T-helper 2 cell (primary cell): Measurements from ENCODE around the gene TCF12.

Experiments
- DNase-seq, 5 experiments: peaks; one replicate each; pipeline versions ENCODE4 v3.0.0 to v3.0.0-alpha.2; 2012 to 2022

TCF12 gene

GRCh38 chr15:57223345-57223744, 304.9 kb downstream of the TCF12 start:
- no peak for DNase-seq

DNA sequence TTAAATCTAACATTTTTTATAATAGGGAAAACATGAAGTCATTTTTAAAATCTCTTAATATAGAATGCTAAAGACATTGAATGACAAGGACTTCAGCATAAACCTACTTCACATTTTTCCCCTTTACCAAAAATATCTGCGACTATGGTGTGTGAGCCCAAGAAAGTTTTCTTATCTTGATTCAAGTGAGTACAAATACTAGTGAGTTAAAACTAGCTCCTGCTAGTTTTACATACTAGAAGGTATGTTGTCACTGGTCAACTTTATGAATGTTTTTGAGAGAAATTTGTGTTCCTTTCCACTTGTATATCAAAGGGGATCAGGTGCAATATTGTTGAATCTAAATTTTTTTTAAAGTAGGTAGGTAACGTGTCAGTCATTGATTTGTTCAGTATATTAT, 305.4 kb downstream of the TCF12 start:
- DNase-seq, result no peak

GRCh38 chr15:57224664-57225063, 306.2 kb downstream of the TCF12 start:
- DNase-seq, result no peak

DNA sequence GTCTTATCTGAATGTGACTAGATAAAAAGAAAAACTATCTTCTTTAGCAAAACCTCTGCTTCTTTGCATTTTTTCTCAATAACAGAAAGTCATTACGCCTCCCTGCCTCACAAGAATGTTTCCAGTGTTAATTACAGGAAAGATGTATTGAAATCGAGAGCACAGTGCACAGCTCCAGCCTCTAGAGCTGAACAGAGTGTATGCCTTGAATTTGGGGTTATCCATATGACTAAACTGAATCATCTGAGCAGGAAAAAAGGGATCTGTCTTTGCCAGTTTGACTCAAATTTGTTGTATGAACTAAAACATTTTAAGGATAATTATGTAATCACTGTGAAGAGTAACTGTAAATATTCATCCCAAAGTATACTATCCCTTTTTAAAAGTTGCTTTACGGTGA, 308.7 kb downstream of the TCF12 start:
- DNase-seq, result no peak

DNA sequence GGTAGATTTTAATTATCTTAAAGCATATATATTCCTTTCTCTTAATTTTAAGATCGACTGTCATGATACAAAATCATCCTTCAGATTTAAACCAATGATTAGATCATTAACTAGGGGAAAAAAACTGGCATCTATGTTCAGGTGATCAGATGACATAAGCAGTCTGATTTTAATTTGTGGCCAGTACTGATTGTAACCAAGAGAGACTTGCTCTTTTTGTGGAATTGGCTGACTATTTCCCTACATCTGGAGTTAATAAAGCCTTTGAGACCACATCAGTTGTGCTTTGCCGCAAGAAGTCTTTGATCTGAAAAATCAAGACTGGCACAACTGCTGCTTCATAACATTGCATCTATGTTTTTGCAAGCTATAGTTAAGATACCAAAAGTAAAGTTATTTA, 309.5 kb downstream of the TCF12 start:
- DNase-seq, result no peak

GRCh38 chr15:57228395-57228794, 310.0 kb downstream of the TCF12 start:
- no peak for DNase-seq

DNA sequence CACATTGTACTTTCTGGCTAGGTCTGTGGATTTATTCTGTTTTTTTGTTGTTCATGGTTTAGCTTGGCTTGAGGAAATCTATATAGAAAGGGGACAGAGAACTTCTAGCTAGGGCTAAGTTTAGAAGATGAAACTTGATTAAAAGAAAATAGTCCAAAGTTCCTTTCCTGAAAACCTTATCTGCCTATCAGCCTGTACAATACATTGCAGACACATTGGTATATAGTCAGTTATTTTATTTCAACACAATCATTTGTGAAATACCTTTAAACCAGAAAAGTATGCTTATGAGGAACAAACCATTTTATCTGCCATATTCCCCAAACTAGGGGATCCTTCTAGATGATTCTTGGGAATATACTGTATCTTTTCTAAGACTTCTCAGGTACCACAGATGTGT, 310.6 kb downstream of the TCF12 start:
- no peak for DNase-seq

DNA sequence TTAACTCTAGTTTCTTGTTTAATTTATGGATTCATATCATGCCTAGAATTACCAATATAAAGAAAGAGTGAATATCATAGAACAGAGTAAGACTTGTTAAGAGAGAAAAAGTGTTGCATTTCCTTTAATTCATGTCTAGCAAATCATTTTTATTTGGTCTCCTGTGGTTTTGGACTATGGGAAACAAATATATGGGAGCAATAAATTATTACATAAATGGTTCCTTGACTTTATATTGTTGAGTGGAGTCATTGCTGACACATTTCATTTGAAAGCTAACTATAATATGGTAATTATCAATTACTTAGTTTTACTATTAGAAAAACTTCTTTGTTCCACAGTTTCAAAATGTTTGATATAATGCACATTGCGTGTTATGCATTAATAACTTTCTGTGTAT, 313.1 kb downstream of the TCF12 start:
- no peak for DNase-seq

DNA sequence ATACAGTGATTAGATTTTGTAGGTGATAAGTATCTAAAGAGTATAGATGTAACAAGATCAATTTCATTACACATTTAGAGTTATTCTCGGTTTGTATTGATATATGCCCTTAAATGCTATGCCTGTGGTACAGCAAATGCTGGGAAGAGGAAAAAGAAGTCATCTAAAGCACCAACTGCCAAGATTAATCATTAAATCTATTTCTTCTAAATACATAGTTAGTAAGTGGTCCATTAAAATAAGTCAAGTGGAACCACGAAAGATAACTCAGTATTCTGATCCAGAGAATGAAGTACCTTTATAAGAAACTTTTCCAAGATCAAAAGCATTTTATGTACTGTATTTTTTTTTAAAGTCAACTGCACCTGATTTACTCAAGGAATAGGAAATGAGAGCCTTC, 315.7 kb downstream of the TCF12 start:
- DNase-seq, result no peak

DNA sequence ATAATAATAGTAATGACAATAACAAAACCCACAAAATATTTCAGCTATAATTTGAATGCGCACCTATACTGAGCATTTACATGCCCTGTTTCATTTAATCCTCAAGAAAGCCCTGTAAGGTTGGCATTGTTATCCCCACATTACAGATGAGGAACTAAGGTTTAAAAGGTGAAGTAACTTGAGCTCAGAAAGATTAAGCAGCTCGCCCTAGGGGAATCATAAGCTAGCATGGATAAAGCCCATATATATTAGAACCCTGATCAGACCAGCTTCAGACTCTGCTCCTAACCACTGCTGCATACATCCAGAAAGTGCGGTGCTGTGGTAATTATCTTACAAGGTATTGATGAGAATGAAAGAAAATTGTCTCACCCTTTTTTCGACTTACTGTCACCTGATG, 316.7 kb downstream of the TCF12 start:
- no peak for DNase-seq

DNA sequence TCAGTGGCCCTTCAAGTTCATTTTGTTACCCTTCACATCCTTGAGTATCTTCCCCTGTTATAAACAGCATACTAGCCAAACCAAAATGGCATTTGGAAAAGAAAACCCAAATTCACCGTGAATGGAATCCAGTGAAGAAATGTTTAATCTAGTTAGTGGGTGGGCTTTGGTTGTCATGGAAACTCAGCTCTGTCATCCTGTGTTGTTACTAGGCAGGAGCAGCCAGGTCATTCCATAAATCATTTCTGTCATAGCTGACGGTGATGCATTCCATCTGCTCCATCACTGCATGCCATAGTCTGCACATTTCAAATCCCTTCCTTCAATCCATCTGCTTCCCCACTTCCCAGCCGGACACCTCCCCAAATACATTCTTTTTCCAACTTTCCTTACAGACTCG, 317.4 kb downstream of the TCF12 start:
- no peak for DNase-seq

DNA sequence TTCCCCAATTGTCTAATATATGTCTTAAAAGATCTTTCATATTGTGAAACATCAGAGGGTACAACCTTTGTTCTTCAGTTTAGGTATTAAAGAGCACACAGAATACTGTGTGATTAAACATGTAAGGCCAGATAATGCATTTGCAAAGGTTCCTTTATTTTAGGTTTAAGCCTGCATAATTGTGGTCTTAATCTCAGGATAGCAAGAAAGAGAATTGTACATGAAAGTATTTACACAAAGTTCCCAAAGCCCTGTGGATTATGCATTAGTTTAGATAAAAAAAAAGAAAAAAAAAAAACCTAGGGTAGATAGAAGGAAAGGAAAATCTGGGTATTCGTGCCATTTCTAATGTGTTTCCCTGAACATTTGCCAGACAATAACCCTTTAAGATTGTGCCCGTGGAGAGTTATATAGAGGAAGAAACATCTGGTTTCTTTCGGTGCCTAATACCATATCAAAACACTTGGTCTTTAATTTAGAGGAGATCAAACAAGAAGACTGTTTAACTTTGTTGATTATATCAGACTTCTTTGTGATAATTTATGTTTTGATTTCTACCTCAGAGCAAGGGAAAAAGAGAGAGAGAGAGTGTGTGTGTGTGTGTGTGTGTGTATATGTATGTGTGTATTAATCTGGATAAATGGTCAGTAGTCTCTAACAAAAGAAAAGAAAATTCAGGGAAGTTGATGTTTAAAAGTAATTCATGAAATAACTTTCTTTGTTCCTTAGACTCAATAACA, 318.3 kb downstream of the TCF12 start:
- DNase-seq, result no peak

DNA sequence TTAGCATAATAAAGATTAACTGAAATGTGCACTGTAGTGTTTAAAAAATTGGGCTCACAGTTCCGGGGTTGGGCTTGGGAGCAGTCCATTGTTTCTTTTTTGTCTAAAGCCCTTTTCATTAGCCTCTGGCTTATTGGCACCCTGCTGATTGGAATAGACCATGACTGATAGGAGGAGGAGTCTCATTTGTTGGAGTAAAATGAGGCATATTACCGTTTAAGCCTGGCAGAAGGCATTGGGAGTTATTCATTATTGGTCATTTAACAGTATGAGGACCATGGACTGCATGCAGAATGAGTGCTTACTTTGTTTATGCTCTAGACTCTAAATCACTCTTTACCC, 318.8 kb downstream of the TCF12 start:
- no peak for DNase-seq

GRCh38 chr15:57237676-57238075, 319.2 kb downstream of the TCF12 start:
- no peak for DNase-seq

DNA sequence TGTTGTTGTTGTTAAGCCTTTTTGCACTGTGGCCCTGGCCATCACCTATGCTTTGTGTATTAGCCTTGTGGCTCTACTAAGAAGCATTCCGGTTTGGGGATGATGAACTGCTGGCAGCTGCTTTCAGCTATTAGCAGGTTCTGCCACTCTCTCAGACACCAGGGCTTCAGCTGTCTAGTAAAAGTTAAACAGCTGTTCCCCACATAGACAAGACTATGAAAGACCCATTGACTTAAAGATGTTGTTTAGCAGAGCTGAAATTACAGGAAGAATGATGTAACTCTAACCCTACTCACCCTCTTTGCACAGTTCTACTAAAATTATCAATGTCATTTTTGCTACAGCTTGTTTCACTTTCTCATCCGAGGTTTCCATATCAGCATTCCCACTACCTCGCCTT, 326.7 kb downstream of the TCF12 start:
- no peak for DNase-seq

- no peak for DNase-seq
Observed at GRCh38 chr15:57245714-57246113, 327.3 kb downstream of the TCF12 start.

GRCh38 chr15:57248074-57248473, 329.6 kb downstream of the TCF12 start:
- no peak for DNase-seq

GRCh38 chr15:57251308-57251707, 332.9 kb downstream of the TCF12 start:
- no peak for DNase-seq

DNA sequence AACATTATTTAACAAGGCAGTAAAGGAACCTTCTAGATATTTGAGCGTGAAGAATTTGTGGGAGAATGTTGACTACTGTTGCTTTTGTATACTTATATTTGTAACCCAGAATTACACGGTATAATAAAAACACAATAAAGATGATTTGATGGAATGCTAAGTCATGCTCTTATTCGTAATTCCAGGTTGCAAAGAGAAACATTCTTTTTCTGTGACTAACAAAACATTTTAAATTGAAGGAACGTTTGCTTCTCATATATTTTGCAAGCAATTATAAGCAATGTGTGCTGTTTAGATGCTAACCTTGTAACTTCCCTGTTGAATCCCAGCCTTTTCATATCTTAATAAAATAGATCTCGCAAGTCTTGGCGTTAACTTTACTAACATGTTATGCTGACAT, 333.5 kb downstream of the TCF12 start:
- DNase-seq, result no peak

DNA sequence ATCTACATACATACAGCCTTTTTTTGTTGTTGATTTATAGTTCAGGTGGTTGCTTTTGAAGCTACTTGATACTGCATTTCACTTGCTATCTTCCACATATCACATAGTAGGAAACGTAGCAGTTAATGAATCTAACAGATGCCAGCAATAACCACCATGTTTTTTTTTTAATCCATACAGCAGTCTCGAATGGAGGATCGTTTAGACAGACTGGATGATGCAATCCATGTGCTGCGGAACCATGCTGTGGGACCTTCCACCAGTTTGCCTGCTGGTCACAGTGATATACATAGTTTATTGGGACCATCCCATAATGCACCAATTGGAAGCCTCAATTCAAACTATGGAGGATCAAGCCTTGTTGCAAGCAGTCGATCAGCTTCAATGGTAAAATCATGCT, 334.6 kb downstream of the TCF12 start:
- no peak for DNase-seq

GRCh38 chr15:57253500-57253899, 335.1 kb downstream of the TCF12 start:
- DNase-seq, result no peak

DNA sequence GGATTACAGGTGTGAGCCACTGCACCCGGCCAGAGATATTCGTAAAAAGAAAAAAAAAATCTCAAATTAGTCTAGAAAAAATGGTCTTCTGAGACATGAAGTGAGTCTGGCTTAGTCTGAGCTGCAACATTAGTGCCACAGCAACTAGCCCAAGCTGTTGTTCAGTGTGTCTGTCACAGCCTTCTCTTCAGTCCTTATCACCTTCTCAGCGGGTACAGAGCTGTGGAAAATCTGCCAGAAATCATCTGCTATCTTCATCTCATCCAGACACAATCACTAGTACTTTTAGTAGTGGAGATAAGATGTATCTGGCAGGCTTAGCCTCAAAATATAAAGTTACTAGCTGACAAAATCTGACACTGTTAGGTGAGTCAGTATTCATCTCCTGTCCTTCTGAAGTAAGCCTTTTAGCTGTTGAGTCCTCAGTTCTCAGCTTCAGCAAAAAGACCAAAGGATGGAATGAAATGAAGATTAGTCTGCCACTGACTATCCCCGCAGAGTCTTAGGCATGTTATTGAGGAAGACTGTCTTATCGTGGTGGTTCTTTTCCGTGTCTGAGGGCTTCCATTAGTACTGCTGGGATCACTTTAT, 337.4 kb downstream of the TCF12 start:
- no peak for DNase-seq

DNA sequence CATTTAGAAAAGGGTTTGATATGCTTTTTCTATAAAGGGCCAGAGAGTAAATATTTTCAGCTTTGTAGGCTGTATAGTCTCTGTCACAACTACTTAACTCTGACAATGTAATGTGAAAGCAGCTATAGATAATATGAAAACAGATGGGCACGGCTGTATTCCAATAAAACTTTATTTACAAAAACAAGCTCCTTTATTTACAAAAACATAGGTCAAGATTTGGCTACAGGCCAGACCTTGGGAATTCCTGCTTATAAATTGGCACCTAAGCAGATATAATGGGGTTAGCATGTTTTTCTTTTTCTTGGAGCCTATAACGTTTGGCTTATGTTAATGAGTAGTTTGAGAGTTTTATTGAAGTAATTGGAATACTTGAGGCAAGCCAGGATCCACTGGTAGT, 338.5 kb downstream of the TCF12 start:
- no peak for DNase-seq

GRCh38 chr15:57259568-57260040, 341.2 kb downstream of the TCF12 start:
- DNase-seq, result no peak

DNA sequence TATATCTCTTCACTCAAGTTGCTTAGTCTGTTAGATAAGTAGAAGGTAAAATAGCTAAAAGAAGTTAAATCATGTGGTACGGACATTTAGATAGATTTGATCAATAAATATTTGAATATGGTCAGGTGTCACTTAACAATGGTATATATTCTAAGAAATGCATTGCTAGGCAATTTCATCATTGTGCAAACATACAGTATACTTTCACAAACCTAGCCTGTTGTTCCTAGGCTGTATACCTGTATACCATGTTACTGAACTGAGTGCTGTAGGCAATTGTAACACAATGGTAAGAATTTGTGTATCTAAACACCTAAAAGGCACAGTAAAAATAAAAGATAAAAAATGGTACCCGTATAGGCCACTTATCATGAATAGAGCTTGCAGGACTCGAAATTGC, 345.1 kb downstream of the TCF12 start:
- no peak for DNase-seq
